HepG2 (cell line): ENCODE data around the gene CACNB4. TPM values are rescaled to one million over a fixed set of nuclear protein-coding genes. Genes with fewer than 3 reads are reported as not detected.

Experiments
- GLMP ChIP-seq: sonication (generic); formaldehyde crosslinking; IDR thresholded peaks from 2 replicates; pipeline ENCODE4 v1.9.0; 2021; ENCODE audit warnings: missing genetic modification reagents, mild to moderate bottlenecking, borderline replicate concordance
- MAZ ChIP-seq, 2 experiments: sonication (generic) in 1 of 2; formaldehyde crosslinking in 1 of 2; IDR thresholded peaks; 2 replicates each; pipeline versions ENCODE4 v1.5.0 to v1.6.1; 2012 to 2020; ENCODE audit warnings: low read depth in 2 of 2, mild to moderate bottlenecking in 2 of 2, borderline replicate concordance in 1 of 2, improper control_type of control experiment in 1 of 2, low read length in 1 of 2, missing genetic modification reagents in 1 of 2, moderate library complexity in 1 of 2
- MYNN ChIP-seq: sonication (generic); formaldehyde crosslinking; IDR thresholded peaks from 2 replicates; pipeline ENCODE4 v1.4.0; 2020; ENCODE audit warnings: mild to moderate bottlenecking, low read depth, missing genetic modification reagents
- RERE ChIP-seq: IDR thresholded peaks from 2 replicates; pipeline ENCODE4 v1.6.1; 2016; ENCODE audit warnings: low read depth, missing genetic modification reagents, missing compliant biosample characterization
- ZBTB10 ChIP-seq: sonication (generic); formaldehyde crosslinking; IDR thresholded peaks from 2 replicates; pipeline ENCODE4 v1.4.0; 2020; ENCODE audit warnings: missing genetic modification reagents, borderline replicate concordance
- ZFP82 ChIP-seq: sonication (generic); formaldehyde crosslinking; IDR thresholded peaks from 2 replicates; pipeline ENCODE4 v1.5.1; 2020; ENCODE audit warnings: mild to moderate bottlenecking, missing genetic modification reagents, borderline replicate concordance
- ZKSCAN8 ChIP-seq: IDR thresholded peaks from 2 replicates; pipeline ENCODE4 v1.6.1; 2016; ENCODE audit warnings: borderline replicate concordance, missing genetic modification reagents, missing compliant biosample characterization
- ZNF318 ChIP-seq: sonication (generic); formaldehyde crosslinking; IDR thresholded peaks from 2 replicates; pipeline ENCODE4 v1.4.0; 2020; ENCODE audit warnings: mild to moderate bottlenecking, missing genetic modification reagents
- polyA plus RNA-seq, 8 experiments: library from polyadenylated mRNA; depleted of rRNA in 3 of 8; stranded (reverse) in 7 of 8; unstranded in 1 of 8; fragments of >200 nt; fragmentation: Illumina TruSeq in 4 of 8; extraction: Trizol in 4 of 8; gene quantifications; 2 replicates each; pipeline versions ENCODE4 v1.2.1 to v1.2.3, GENCODE V29; 2011 to 2016; ENCODE audit warnings: low read depth in 4 of 8, missing spikeins in 1 of 8, mixed read lengths in 1 of 8; ENCODE audit not compliant: insufficient read depth in 1 of 8
- total RNA-seq, 5 experiments: library from RNA; depleted of rRNA; stranded (reverse); fragments of >200 nt; fragmentation: Illumina TruSeq; extraction: Trizol; gene quantifications; 2 replicates each; pipeline ENCODE4 v1.2.3, GENCODE V29; 2016; ENCODE audit warnings: low read depth in 1 of 5

CACNB4 gene
- total and polyA plus RNA-seq, 2 of the 13 experiments (the other 11 are each of a cell fraction or from before 2014, with no cell fraction given) = 5.1 to 14.3 TPM

- no peak for TF ChIP-seq ZNF318
- no peak for TF ChIP-seq ZFP82 (CRISPR knock-in tag)
- 0 out of 2 replicates have a peak, but pooled peaks have one; percentile 63 for TF ChIP-seq MYNN (CRISPR knock-in tag)
- 0 out of 2 replicates have a peak, but pooled peaks have one; percentile 31 for TF ChIP-seq ZKSCAN8 (CRISPR knock-in tag)
- TF ChIP-seq RERE (CRISPR knock-in tag) = no peak
- TF ChIP-seq ZBTB10 (CRISPR knock-in tag) = no peak
- no peak for TF ChIP-seq MAZ (IDR thresholded peaks at IDR 0.05; ENCODE audit: borderline replicate concordance, low read depth, low read length)
- TF ChIP-seq MAZ (CRISPR knock-in tag; IDR thresholded peaks at IDR 0.05; ENCODE audit: low read depth) = no peak
- TF ChIP-seq GLMP = no peak
Observed at GRCh38 chr2:152036611-152037469, 62.0 kb downstream of the CACNB4 start (continued).
